HG02840 (cell line): ENCODE data around the gene PIRT.
"Not testable (repeated sequence)": the region's sequence is repeated elsewhere in the genome, so short reads cannot be mapped to it uniquely, and the experiment has no call there.

Experiments
- ATAC-seq: cut with Tn5 transposase; IDR thresholded peaks from one replicate; pipeline ENCODE4 v1.9.1; 2021; ENCODE audit warnings: mild to moderate bottlenecking, moderate library complexity, moderate number of reproducible peaks; ENCODE audit not compliant: unreplicated experiment, low FRiP score

The PIRT gene

DNA sequence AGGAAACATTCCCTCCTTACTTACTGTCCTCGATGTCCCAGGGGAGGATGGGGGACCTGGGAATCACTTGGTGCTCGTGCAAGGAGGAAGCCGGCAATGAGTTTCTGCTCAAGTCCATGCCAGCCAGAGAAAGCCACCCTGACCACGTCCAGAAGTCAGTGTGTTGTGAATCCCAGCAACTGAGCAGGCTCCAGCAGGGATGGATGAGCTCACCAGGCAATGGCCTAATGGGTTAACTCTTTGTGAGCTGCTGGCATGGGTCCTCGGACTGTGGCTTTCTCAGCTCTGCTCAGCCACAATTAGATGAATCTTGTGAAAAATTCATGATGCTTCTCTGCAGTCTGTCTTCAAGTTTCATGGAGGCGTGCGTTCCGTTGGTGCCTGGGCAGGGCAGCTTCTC, at the start of gene PIRT:
TSS of gene PIRT (minus strand) at position 167 of the 400 bp plus-strand sequence. CDS start 12,442 bp downstream, outside the sequence.
- no peak for ATAC-seq

DNA sequence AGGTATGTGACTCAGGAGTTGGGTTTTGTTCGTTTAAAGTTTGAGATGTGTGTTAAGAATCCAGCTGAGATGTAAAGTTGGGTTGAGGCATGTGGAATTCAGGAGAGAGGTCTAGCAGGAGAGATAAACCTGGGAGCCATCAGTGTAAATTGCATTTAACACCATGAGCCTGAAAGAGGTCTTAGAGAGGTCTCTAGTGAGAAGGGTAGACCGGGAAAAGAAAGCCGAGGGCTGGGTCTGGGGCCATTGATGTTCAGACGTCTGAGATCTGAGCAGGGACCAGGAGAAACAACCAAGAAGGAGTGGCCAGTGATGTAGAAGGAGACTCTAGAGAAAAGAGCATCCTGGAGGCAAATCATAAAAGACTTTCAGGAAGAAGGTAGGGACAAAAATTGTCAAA, 44.1 kb upstream of the PIRT start:
- no peak for ATAC-seq

DNA sequence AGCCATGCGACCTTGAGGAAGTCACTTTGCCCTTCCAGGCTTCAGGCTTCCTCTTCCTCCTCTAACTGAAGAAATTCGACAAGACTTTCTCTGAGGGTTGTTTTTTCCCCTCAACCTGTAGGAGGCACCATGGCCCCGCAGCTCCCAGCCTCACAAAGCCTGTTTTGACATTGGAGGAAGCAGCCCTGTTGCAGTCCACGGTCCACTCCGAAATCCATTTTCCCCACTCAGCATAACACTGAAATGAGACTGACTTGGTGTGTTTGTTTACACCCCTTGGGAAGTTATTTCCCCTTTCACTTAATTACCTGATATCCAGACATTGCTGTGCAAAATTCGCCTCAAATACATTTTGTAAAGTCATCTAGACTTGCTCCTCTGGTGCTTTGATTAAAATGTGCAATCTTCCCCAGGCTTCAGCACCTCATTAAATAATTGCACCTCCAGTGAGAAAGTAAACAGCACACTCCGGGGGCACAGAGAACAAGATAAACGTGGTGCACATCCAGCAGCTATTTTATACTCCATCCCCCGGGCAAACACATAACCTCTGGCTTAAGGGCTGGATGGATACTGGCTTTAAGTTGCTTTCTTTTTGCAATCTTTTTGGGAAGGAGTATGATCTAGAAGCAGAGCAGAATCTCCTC, 41.4 kb upstream of the PIRT start:
- ATAC-seq: no peak

DNA sequence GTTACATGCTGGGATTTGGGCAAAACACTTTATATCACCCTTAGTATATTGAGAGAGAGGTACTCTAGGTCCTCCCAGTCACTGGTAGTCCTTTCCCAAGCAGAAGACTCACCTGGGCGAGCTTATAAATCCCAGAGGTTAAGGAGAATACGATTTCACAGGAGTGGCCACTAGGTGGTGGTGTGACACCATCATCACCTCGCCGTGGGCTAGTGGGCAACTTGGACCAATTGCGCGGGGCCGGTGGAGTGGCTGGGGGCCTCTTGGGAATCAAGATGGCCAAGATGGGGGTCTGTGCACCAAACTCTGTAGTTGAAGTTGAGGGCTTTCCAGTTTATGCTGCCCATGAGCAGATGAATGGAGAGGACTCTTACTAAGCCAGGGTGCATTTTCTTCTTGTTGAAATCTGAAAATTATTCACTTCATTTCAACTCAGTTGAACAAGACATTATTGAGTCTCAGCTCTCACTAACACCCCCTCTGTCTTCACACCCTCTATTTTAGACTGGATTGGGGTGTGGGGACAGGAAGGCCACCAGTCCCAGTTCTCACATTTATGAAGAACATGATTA, 38.2 kb upstream of the PIRT start:
- no peak for ATAC-seq

DNA sequence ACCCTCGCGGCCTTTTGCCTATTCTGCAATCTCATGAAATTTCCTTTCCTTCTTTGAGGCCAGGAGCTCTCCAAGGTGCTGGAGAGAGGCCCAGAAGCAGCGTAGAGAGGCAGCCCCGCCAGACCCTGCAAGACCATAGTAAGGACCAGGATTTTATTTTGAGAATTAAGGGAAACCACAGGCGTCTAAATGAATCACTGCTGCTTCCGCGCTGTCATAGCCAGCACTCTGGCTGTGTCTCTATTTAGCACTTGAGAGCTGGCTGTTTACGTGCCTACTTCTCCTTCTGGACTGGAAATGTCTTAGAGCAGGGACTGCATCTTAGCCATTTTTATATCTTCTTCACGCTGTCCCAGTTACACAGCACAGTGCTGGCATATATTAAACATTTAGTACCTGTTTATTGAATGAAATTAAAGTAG, 37.6 kb upstream of the PIRT start:
- no peak for ATAC-seq

DNA sequence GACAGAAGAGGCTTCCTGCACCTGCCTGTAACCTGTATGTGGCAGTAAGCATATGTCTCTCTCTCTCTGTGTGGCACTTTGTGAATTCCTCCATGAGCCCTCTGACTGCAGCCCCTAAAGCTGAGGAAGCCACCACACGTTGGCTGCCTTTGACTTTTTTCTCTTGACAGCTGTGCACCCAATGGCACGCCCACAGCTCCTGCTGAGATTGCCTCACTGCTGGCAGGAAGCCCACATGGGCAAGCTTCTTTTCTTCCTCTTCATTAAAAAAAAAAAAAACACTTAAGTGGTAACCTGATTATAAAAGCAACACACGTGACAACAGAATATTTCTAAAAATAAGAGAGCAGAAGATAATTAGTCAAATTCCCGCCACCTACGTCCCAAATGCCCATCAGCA, 34.0 kb upstream of the PIRT start:
- no peak for ATAC-seq

DNA sequence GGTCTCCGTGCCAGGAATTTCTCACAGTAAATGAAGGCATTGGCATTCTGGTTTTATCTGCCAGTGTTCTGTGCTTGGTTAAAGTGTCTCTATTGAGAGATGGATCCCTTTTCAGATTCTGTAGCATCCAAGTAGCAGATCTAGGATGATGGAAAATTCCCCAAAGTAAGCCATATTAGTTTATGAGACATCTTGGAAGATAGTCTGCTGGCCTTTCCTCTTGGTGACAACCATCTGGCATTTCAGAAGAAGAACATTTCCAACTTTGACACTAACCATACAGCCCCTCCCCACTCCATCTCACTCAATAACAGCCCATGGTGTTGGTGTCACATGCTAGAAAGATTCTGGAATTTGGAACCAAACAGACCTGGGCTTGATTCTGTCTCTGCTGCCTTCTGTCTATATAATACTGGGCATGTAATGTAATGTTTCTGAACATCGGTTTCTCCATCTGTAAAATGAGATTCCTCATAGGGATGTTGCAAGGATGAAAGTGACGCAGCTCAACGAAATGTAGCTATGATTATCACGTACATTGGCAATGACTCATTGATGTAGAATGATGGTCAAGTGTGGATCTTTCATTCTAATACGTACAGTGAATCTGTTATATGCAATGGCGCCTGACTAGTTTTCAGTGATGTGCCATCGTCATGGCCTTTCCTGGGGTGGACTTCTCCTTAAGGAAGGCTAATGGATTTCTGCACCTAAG, 32.6 kb upstream of the PIRT start:
- no peak for ATAC-seq

GRCh38 chr17:10868744-10869143, 30.9 kb upstream of the PIRT start:
- not testable (repeated sequence) for ATAC-seq

- no peak for ATAC-seq
Measured at GRCh38 chr17:10859051-10859450, 21.2 kb upstream of the PIRT start.

GRCh38 chr17:10857976-10858375, 20.1 kb upstream of the PIRT start:
- ATAC-seq: no peak

- not testable (repeated sequence) for ATAC-seq
Measured at GRCh38 chr17:10846636-10847035, 8.7 kb upstream of the PIRT start.

DNA sequence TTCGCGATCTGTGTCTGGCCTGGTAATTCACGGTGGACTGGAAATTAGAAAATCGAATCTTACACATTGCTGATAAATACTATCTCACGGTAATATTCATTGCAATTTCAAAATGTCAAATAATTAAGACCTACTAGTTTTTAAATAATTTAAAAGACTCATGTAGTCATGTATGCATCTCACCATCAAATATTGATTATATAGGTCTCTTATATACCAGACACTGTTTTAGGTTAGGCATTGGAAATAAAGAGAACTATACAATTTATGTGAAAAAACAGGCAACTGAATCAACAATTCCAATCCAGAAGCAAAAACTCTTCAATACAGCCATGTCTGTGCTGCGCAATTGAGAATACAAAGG, 7.5 kb upstream of the PIRT start:
- no peak for ATAC-seq

DNA sequence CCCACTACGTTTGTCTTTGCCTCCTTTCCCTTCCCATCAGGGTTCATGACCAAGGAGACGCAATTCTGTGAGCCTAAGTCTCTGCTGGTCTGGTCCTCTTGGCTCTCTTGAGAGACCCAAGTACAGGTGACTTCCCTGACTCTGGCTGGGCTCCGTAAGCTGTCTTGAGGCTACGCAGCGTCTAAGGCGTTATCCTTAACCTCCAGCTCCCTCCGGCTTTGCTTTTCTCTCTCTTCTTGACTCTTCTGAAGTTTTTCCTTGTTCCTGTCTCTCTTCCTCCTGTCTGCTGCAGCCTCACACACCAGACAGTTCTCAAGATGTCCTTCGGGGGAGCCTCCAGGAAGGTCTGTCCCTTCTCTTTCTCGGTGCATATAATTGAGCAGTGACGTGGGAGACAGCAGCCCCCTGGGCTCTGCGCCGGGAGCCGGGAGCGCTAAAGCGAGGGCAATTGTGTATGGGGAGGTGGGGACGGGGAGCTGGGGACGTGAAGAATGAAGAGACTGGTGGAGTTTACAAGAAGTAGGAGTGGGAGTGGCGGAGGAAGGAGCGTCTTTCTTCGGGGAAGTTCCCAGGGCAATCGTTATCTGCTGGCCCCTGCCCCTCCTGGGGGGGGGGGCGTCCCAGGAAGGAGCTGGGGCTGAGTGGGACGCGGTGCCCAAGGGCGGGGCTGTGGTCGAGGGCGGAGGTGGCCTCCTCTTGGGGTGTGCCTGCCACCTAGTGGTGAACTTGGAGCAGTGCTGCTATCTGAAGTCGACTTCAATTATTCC, 6.9 kb upstream of the PIRT start:
- ATAC-seq: peak; percentile 63

DNA sequence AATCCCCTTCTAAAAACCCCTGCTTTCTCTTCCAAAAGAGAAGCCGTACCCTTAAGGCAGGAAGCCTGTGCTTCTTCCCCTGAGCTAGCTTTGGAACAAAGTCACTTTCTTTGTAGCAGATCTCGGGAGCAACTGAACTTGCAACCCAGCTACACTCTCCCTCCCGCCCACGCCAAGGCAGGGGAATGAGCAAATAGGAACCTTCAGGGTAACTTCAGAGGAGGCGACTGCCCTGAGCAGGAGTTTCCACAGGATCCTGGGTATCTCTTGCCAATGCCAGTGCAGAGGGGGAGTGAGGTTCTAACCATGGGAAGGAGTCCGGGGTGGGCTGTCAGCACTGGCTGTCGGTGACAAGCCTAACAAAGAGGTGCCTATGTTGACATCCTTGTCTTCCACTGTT, 5.9 kb upstream of the PIRT start:
- no peak for ATAC-seq

DNA sequence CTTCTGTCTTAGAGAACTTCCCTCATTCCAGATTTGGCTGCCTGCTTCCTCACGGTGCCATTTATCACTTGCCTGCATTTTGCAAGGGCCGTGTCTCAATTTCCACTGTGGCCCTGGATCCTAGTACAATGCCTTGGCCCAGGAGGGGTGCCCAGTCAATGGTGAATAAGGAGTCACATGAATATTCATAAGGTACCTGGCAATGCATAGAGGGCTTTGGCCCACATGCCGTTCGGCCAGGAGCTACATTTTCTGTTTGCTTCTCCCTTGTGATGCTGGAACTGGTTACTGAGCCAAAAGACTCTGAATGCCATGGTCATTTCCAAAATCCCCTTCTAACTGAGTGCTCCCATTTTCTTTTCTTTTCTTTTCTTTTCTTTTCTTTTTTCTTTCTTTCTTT, 4.8 kb upstream of the PIRT start:
- ATAC-seq: no peak

DNA sequence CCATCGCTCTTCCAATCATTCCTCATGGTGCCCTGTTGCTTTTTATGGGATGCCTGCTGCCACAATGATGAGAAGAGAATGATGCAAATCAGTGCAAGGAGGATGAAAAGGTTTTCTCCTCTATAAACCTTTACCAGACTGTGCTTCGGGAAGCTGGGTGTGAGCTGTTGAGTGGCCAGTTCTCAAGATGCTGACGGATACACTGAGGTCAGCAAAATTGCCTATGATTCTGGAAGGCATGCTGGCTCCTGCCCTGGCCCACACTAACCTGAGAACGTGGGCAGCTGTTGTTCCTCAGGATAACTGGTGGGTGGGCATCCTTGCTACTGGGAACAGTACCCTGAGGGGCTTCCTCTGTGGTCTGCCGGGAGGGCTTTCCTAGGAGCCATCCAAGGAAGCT, 795 bp upstream of the PIRT start:
- no peak for ATAC-seq

DNA sequence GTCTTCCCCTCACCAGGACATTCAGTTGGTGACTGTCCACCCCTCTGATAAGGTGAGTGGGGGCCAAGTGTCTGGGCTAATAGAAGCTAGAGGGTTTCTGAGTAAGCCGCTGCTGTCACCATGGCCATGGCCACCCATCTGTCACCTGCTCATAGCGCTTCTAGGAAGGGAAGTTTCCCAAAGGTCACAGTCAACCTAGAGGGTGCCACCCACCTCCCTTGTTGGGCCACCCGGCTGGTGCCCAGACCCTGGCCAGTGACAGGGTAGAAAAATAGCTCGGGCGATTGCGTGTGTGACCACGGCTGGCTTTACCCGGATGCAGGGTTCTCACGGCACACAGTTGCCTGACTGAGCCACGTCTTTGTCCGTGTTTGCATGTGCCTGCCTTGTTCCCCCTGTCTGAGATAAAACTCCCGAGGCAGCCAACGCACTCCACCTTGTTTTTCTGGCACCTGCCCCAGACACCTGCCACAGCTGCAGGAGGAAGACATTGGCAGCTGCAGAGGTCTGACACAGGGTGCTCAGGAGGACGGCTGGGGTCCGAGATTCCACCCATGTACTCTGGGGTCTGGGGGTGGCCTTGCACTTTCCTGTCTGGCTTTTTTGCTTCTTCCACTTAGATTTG, 809 bp downstream of the PIRT start:
- ATAC-seq: no peak

- no peak for ATAC-seq
Measured at GRCh38 chr17:10836145-10836544, 1.7 kb downstream of the PIRT start.

DNA sequence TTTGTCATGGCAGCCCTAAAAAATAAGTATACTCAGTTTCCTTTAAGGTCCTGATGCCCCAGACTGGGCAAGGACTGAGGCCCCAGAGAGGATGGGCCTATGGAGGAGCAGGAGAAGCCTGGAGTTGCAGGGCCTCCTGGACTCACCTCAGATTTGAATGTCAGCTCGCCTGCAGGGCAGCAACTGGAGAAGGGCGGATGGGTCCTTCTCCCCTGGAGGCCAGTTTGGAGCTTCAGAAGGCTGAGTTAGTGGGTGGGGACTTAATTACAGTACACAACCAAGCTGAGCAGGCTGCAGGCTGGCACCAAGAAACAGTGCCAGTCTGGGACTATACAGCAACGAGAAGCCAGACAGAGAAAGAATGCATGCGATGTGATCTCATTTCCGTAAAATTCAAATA, 6.2 kb downstream of the PIRT start:
- no peak for ATAC-seq

GRCh38 chr17:10827898-10828552, 9.9 kb downstream of the PIRT start:
- ATAC-seq: no peak
